Measurements from ENCODE around the gene TEX44.
"Not testable (repeated sequence)": the region's sequence is repeated elsewhere in the genome, so short reads cannot be mapped to it uniquely, and the experiment has no call there.

TEX44 gene

DNA sequence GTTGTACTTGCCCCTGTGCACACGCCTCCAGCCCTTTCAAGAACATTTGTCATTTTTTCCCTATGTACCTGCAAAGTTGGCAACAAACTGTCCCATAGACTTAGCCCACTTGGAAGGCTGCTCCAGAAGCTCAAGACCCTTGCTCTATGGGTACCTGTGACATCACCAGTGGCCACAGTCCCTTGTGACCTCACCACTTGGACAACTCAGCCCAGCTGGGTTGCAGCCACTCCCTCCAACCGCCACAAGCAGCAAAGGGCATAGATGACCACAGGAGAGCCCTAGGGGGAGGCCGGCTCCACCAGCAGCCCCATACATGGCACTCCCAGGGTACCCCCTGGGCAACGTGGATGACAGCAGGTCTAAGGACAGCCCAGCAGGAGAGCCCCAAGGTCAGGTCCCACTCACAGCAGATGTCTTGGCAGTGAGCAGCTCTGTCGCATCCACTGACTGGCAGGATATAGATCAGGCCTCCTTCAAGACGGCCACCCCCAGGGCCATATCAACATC lies at the start of gene TEX44:
Gene TEX44 (plus strand): TSS at position 229 of the 510 bp plus-strand sequence. CDS start 88 bp downstream, at position 317.
- DNase-seq (ENCODE audit: low read depth in 2 of 2): no peak

DNA sequence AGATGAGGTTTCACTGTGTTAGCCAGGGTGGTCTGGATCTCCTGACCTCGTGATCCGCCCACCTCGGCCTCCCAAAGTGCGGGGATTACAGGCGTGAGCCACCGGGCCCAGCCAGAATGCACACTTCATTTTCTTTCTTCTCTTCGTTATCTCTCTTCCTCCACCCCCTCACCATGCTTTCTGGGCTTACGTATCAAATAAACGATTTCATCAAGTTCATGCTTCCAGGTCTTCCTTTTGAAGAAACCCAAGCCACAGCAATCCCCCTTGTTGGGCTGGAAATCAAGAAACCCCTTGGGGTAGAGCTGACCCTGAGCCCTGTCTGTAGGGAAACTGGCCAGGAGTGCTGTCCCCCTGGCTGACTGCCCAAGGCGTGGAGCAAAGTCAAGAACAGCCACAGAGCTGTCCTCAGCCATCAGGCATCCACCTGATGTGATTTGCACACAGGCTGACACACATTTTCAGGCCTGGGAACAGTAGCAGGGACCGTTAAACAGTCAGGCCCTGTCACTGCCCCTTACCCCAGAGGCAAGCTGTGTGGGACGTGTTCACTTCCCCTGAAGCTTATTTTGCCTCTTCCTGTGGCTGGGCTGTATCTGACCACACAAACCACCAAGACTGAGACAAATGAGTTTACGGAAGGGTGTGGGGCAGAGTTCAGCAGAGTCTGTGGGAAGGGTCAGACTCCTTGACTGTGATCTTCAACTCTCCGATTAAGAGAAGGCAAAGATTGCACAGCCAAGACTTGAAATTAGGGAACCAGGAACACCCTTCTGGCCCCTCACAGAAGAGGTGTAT lies 47.4 kb upstream of the TEX44 start:
- peak; percentile 26 to 50 for DNase-seq (ENCODE audit: low read depth in 2 of 2)

- no peak for DNase-seq (ENCODE audit: low read depth in 2 of 2)
Measured at GRCh38 chr2:231546014-231546715, 46.5 kb upstream of the TEX44 start.

GRCh38 chr2:231547315-231548110 lies 45.2 kb upstream of the TEX44 start:
- DNase-seq (ENCODE audit: low read depth in 2 of 2): no peak

DNA sequence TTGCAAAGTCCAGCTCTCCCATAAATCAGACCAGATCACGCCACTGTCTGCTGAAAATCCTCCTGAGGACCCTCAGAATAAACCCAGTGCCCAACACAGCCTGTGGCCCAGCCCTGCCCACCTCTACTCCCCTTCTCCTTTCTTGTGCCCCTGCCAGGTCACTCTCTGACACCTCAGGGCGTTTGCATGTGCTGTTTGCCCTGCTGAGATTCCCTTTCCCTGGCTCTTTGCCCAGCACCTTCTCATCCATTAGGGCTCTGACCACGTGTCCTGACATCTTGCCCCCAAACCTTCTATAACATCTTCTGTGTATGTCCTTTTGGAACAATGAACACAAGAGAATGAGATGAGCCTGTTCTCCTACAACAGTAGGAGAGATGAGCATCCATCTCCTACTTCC lies 43.9 kb upstream of the TEX44 start:
- no peak for DNase-seq (ENCODE audit: low read depth in 2 of 2)

GRCh38 chr2:231549446-231550239 lies 43.0 kb upstream of the TEX44 start:
- DNase-seq (ENCODE audit: low read depth in 2 of 2): no peak

- no peak for DNase-seq (ENCODE audit: low read depth in 2 of 2)
Measured at GRCh38 chr2:231552752-231553151, 39.9 kb upstream of the TEX44 start.

GRCh38 chr2:231554327-231554726 lies 38.3 kb upstream of the TEX44 start:
- DNase-seq (ENCODE audit: low read depth in 2 of 2): no peak

GRCh38 chr2:231554748-231555545 lies 37.7 kb upstream of the TEX44 start:
- no peak for DNase-seq (ENCODE audit: low read depth in 2 of 2)

DNA sequence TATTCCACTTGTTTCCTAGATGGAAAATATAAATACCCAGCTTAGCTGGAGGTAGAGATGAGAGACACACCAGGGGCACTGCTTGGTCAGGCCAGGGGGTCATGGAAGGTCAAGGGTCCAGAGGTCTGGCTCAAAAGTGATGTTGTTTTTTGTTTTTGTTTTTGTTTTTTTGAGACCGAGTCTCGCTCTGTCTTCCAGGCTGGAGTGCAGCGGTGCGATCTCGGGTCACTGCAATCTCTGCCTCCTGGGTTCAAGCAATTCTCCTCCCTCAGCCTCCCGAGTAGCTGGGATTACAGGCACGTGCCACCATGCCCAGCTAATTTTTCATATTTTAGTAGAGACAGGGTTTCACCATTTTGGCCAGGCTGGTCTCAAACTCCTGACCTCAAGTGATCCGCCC lies 36.2 kb upstream of the TEX44 start:
- not testable (repeated sequence) for DNase-seq (ENCODE audit: low read depth in 2 of 2)

DNA sequence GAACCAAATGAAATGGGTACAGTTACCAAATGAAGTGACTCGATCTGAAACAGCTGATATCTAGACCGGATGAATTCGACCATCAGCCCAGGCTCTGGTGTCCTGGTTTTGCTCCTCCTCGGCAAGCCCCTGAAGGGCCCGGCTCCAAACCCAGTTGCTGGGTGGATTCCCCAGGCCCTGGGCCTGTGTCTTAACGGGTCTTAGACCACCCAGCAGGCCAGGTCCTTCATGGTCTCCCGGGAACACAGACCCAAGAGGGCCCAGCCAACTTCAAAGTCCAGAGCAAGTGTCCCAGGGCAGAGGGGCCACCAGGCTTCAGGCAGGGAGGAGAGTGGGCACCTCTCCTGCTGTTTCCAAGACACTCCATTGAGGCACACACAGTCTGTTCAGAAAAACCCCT lies 35.7 kb upstream of the TEX44 start:
- no peak for DNase-seq (ENCODE audit: low read depth in 2 of 2)

DNA sequence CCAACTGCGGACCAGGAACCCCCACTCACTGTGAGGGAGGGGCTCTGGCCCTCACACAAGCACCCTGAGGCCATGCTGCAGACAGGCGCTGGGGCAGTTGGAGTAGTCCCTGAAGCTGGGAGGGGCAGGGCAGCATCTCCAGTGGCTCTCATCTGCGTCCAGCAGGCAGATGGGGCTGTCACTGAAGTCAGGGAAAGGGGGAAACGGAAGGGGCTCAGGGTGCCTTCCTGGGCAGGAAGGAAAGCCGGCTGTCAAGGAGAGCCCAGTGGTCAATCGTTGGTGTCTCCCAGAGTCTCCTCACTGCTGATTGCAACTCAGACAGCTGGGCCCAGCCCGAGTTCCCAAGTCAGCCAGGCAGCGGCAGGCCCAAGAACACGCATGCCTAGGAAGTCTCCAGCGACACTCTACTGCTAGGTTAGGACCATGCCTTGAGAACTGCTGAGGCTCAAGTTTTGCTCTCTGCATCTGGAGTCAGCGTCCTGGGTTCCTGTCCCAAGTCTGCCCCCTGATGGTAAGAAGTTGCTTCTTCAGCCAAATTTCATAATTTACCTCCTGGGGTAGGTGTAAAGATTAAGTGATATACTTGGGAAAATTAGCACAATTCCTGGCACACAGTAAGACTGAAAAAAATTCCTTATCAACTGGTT lies 35.0 kb upstream of the TEX44 start:
- DNase-seq (ENCODE audit: low read depth in 2 of 2): peak in 1 of 2 donors; percentile 39

GRCh38 chr2:231563378-231563961 lies 29.2 kb upstream of the TEX44 start:
- DNase-seq (ENCODE audit: low read depth in 2 of 2): no peak

- DNase-seq (ENCODE audit: low read depth in 2 of 2): no peak
Measured at GRCh38 chr2:231565887-231566594, 26.6 kb upstream of the TEX44 start.

- DNase-seq (ENCODE audit: low read depth in 2 of 2): no peak
Measured at GRCh38 chr2:231567159-231567558, 25.5 kb upstream of the TEX44 start.

DNA sequence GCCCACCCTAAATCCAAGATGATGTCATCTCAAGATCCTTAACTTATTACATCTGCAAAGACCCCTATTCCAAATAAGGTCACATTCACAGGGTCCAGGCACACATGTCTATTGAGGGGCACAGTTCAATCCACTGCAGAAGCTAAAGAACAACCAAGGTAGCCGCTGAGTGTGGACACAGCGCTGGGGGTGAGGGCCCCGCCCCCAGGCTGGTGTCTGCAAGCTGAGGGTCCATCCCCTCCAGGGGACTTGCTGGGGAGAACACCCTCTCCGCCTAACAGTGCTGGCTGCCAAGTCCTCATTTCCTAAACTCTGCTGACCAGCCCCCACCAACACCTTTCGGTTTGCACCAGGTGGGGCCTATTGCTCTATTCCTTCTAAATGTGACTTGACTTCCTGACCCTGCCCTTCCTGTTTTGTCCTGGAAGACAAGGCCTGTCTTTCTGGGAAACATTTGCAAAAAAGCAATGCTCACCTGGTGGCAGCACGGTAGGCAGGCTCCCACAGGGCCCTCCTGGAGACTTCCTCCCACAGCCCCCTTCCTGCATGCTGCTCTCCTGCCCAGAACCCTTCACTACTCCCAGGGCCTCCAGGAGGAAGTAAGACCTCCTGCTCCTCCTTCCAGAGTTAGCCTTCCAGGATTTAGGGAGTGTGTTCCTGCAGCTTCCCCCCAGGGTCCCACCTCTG lies 24.4 kb upstream of the TEX44 start:
- no peak for DNase-seq (ENCODE audit: low read depth in 2 of 2)

GRCh38 chr2:231568785-231569435 lies 23.8 kb upstream of the TEX44 start:
- no peak for DNase-seq (ENCODE audit: low read depth in 2 of 2)

DNA sequence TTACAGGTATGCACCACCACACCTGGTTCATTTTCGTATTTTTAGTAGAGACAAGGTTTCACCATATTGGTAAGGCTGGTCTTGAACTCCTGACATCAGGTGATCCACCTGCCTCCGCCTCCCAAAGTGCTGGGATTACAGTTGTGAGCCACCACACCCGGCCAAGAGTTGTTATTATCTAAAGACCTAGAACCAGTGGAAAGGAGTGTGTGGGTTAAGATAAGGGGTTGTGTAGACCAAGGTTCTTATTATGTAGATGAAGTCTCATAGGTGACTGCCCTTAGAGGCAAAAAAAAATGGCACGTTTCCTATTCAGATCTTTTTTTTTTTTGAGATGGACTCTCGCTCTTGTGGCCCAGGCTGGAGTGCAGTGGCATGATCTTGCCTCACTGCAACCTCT lies 21.7 kb upstream of the TEX44 start:
- not testable (repeated sequence) for DNase-seq (ENCODE audit: low read depth in 2 of 2)

Measured in activated CD8-positive, alpha-beta memory T cell treated with anti-CD3 and anti-CD28 coated beads for 4 hours (primary cell).